NCI-H2171 treated with DMSO at 0.1 percent for 48 hours (cell line): Measurements from ENCODE around the gene SYS1.
A peak's percentile ranks its signal among the peaks of the same experiment; 100 is the strongest.

Source experiments
- DNase-seq: peaks from one replicate; lab custom pipeline; 2025; lab: John Stamatoyannopoulos, UW

Gene SYS1

GRCh38 chr20:45362804-45363610 is at the start of gene SYS1:
Gene SYS1 (plus strand): TSS chr20:45363156. CDS start chr20:45363532, 376 bp downstream.
- DNase-seq, result peak; percentile 100

GRCh38 chr20:45313943-45314342 is 49.0 kb upstream of the SYS1 start:
- DNase-seq, result no peak

GRCh38 chr20:45315672-45316071 is 47.3 kb upstream of the SYS1 start:
- DNase-seq, result no peak

- no peak for DNase-seq
Measured at GRCh38 chr20:45316150-45317080, 46.5 kb upstream of the SYS1 start.

GRCh38 chr20:45317826-45318225 is 45.1 kb upstream of the SYS1 start:
- no peak for DNase-seq

- DNase-seq, result no peak
Measured at GRCh38 chr20:45318386-45318939, 44.5 kb upstream of the SYS1 start.

GRCh38 chr20:45318948-45319347 is 44.0 kb upstream of the SYS1 start:
- no peak for DNase-seq

- no peak for DNase-seq
Measured at GRCh38 chr20:45320948-45321595, 41.9 kb upstream of the SYS1 start.

GRCh38 chr20:45322952-45323383 is 40.0 kb upstream of the SYS1 start:
- no peak for DNase-seq

GRCh38 chr20:45323731-45324130 is 39.2 kb upstream of the SYS1 start:
- no peak for DNase-seq

GRCh38 chr20:45325371-45325770 is 37.6 kb upstream of the SYS1 start:
- DNase-seq, result no peak

GRCh38 chr20:45328451-45328850 is 34.5 kb upstream of the SYS1 start:
- no peak for DNase-seq

- DNase-seq, result no peak
Measured at GRCh38 chr20:45329497-45330319, 33.2 kb upstream of the SYS1 start.

- DNase-seq, result no peak
Measured at GRCh38 chr20:45330476-45330875, 32.5 kb upstream of the SYS1 start.

- DNase-seq, result no peak
Measured at GRCh38 chr20:45336530-45337366, 26.2 kb upstream of the SYS1 start.

- no peak for DNase-seq
Measured at GRCh38 chr20:45337367-45338120, 25.4 kb upstream of the SYS1 start.

- DNase-seq, result no peak
Measured at GRCh38 chr20:45338121-45339030, 24.6 kb upstream of the SYS1 start.

- no peak for DNase-seq
Measured at GRCh38 chr20:45339084-45339483, 23.9 kb upstream of the SYS1 start.
